Ovary (tissue), 9 donors: Measurements from ENCODE around the gene CCR2. TPM values are rescaled to one million over a fixed set of nuclear protein-coding genes. Genes with fewer than 3 reads are reported as not detected.
"Not testable (repeated sequence)": the region's sequence is repeated elsewhere in the genome, so short reads cannot be mapped to it uniquely, and the experiment has no call there.

Experiments used
- DNase-seq, 5 donors: peaks; one replicate each; pipeline ENCODE4 v3.0.0-alpha.2; 2019 to 2020
- H3K27ac ChIP-seq, 2 donors: fragments of 200-600 bp; one replicate each; pipeline versions ENCODE4 v1.5.1 to v1.8.0; 2019 to 2022
- H3K27me3 ChIP-seq: fragments of 200-600 bp; one replicate; pipeline ENCODE4 v1.8.0; 2022
- H3K36me3 ChIP-seq: fragments of 200-600 bp; sonication (generic); one replicate; pipeline ENCODE4 v1.5.1; 2019
- H3K4me1 ChIP-seq: one replicate; pipeline ENCODE4 v1.8.1; 2013; ENCODE audit warnings: mild to moderate bottlenecking, moderate library complexity; ENCODE audit not compliant: insufficient read depth
- H3K4me3 ChIP-seq: fragments of 200-600 bp; sonication (generic); one replicate; pipeline ENCODE4 v1.5.1; 2017
- H3K9me3 ChIP-seq, 2 donors: fragments of 200-600 bp in 1 of 2; sonication (generic) in 1 of 2; one replicate each; pipeline versions ENCODE4 v1.5.1 to v1.8.1; 2013 to 2019; ENCODE audit warnings: mild to moderate bottlenecking in 1 of 2, moderate library complexity in 1 of 2
- EP300 ChIP-seq: sonication (generic); formaldehyde crosslinking; IDR thresholded peaks from one replicate; pipeline ENCODE4 v1.6.1; 2017; ENCODE audit warnings: antibody characterized with exemption
- POLR2A ChIP-seq: fragments of 450-650 bp; IDR thresholded peaks from one replicate; pipeline ENCODE4 v1.6.1; 2017; ENCODE audit warnings: antibody characterized with exemption, mild to moderate bottlenecking, moderate library complexity
- WGBS, 3 donors: extraction: QIAGEN DNeasy Blood & Tissue Kit in 1 of 3; methylation state at CpG; one replicate each; pipeline versions ENCODE4 v1.1.5 to v1.1.7; 2013 to 2017; 5-methylcytosine and 5-hydroxymethylcytosine counted together
- intact Hi-C, 4 donors: fragments of 100-400 bp; cut with DNase I; formaldehyde crosslinking; loops; one replicate each; pipeline versions ENCODE4 v1.11.0 to v1.15.1; 2022 to 2023
- polyA plus RNA-seq, 2 donors: library from polyadenylated mRNA; stranded (reverse); fragments of 200-250 nt in 1 of 2; fragments of 350-450 nt in 1 of 2; fragmentation: Illumina TruSeq in 1 of 2; extraction: RNeasy Lipid Tissue Mini Kit (QIAGEN cat#74804) in 1 of 2; gene quantifications; one replicate each; pipeline ENCODE4 v1.2.3, GENCODE V29; 2013 to 2014
- total RNA-seq, 7 donors: library from RNA; depleted of rRNA in 2 of 7; stranded (reverse); fragments of >200 nt in 2 of 7; fragmentation: NEBNext Ultra II Directional in 3 of 7; extraction: Animal tissue kit (Norgen Biotek cat#: 25700) in 3 of 7; gene quantifications; one replicate each; pipeline versions ENCODE4 v1.1.0 to v1.2.4, GENCODE V29; 2016 to 2023
- TF ChIP-seq, protein P1 (sequence below), 3 donors: fragments of 450-650 bp in 2 of 3; fragments of 200-600 bp in 1 of 3; IDR thresholded peaks; one replicate each; pipeline versions ENCODE4 v1.5.1 to v1.8.0; 2016 to 2022; ENCODE audit warnings: antibody characterized with exemption in 3 of 3, mild to moderate bottlenecking in 1 of 3
- donor health status: DM: no; HTN: no; CAD: no; lungs with moderate emphysema.
- donor health status: DM: no; HTN: no; CAD: no.
- donor health status: Bipolar disorder and iron deficiency.
- donor health status: DM: yes; HTN: yes; CAD: no.
- donor health status: DM: no; HTN: no; CAD: no.
- donor health status: DM: yes; HTN: yes; CAD: no.

CCR2 gene
- total and polyA plus RNA-seq, 9 donors: 0.34 to 6.0 (median 0.43) TPM

DNA sequence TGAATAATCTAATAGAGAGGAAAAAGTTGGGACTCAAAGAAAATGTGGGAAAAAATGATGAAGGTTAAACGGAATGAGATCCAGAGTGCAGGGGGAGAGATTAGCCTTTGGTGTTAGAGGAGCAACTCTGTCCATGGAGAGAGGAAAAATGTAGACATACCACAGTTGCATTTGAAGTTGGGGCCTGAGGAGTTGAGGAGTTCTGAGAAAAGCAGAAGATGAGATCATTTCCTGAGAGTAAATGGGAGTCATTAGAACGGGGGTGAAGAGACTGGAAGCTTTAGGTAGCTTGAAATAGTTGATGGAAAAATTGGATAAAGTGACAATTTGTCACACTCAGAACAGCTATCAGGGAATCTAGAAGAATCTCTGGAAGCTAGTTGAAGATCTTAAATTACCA lies 45.6 kb downstream of the CCR2 start:
- no peak for TF ChIP-seq EP300
- no peak for TF ChIP-seq POLR2A
- TF ChIP-seq, protein P1, sequence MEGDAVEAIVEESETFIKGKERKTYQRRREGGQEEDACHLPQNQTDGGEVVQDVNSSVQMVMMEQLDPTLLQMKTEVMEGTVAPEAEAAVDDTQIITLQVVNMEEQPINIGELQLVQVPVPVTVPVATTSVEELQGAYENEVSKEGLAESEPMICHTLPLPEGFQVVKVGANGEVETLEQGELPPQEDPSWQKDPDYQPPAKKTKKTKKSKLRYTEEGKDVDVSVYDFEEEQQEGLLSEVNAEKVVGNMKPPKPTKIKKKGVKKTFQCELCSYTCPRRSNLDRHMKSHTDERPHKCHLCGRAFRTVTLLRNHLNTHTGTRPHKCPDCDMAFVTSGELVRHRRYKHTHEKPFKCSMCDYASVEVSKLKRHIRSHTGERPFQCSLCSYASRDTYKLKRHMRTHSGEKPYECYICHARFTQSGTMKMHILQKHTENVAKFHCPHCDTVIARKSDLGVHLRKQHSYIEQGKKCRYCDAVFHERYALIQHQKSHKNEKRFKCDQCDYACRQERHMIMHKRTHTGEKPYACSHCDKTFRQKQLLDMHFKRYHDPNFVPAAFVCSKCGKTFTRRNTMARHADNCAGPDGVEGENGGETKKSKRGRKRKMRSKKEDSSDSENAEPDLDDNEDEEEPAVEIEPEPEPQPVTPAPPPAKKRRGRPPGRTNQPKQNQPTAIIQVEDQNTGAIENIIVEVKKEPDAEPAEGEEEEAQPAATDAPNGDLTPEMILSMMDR (IDR thresholded peaks at IDR 0.05): no peak
- no peaks in the 10 kb centered on the region for H3K4me1 ChIP-seq
- no peak for DNase-seq
- no peak overlapping the region for H3K27ac ChIP-seq
- no peaks in the 10 kb centered on the region for H3K9me3 ChIP-seq
- 67 to 72% (median 70%) methylated on average over 2 of the region's 2 CpGs for WGBS, 3 donors
- intact Hi-C loops: no loop called here
- H3K36me3 ChIP-seq: no peaks in the 10 kb centered on the region
- H3K4me3 ChIP-seq: no peak overlapping the region
- no peaks in the 10 kb centered on the region for H3K27me3 ChIP-seq

DNA sequence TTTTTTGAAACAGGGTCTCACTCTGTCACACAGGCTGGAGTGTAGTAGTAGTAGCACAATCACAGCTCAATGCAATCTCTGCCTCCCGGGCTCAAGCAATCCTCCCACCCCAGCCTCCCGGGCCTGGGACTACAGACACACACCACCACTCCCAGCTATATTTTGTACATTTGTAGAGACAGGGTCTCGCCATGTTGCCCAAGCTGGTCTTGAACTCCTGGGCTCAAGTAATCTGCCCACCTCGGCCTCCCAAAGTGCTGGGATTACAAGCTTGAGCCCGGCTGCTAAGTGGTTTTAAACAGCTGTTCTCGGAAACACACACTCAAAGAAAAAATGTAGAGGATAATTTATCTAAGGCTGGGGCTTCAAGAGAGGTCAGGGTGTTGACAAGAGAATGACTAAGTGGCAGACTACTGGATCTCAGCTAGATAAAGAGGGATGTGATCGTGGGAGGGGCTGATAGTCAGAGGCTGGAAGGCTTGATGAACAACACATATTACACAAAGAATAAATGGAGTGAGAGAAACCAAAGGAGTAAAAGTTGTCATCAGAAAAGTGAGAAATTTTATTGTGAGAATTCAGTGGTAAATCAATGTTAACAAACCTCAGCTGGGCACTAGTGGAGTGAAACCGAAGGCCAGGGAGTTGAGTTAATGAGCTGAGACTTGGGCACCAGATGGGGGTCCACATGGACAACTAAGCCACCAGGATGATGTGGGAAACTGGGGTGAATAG lies 46.3 kb downstream of the CCR2 start:
- Histone ChIP-seq H3K27me3 (no peaks in the 10 kb centered on the region), H3K9me3 (no peaks in the 10 kb centered on the region), H3K4me1 (no peaks in the 10 kb centered on the region), H3K36me3 (no peaks in the 10 kb centered on the region), H3K4me3 (no peak overlapping the region), H3K27ac (no peak overlapping the region)
- intact Hi-C loops: no loop called here
- 32 to 48% (median 41%) methylated on average over 8 of the region's 8 CpGs for WGBS, 3 donors
- no peak for TF ChIP-seq POLR2A
- TF ChIP-seq, protein P1 (IDR thresholded peaks at IDR 0.05): no peak
- no peak for TF ChIP-seq EP300
- no peak for DNase-seq

DNA sequence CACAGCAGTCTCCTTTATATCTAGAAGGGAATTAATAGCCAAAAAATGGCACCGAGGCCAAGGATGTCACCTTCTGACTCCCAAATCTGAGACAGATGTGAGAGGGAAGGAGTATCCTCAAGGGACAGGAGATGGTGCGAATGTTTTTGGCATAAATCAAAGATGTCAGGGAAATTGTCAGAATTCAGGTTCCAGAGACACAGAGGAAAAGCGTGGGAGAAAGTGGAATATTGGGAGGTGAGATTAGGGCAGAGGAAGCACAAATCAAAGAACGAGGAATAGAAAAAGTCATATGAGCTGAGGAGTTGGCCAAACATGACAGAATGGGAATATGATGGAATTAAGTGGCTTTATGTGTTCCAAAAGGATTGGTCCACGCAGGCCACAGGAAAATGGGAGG lies 46.9 kb downstream of the CCR2 start:
- H3K27ac ChIP-seq: no peak overlapping the region
- no peaks in the 10 kb centered on the region for H3K9me3 ChIP-seq
- DNase-seq: no peak
- TF ChIP-seq, protein P1 (IDR thresholded peaks at IDR 0.05): no peak
- TF ChIP-seq POLR2A: no peak
- TF ChIP-seq EP300: no peak
- no peaks in the 10 kb centered on the region for H3K36me3 ChIP-seq
- intact Hi-C loops: no loop called here
- H3K4me1 ChIP-seq: peaks cover 3% of the 10 kb centered on the region
- H3K27me3 ChIP-seq: no peaks in the 10 kb centered on the region
- no peak overlapping the region for H3K4me3 ChIP-seq
- 64 to 69% (median 65%) methylated on average over 5 of the region's 5 CpGs for WGBS, 3 donors

DNA sequence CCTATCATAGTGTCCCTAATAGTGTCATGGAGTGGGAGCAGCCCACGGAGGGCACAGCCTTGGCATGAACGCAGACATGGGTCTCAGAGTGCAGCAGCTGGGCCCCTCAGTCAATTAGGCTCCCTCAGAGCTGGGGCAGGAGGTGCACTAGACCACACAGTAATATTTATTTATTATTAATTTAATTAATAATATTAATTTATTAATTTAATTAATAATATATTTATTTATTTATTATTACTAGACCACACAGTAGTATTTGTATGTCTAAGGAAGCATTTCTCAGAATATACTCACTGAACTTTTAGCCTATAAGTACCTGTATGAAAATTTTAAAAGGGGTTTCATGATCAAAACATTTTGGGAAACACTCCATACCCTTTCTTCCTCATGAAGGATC lies 47.7 kb downstream of the CCR2 start:
- Histone ChIP-seq H3K9me3 (no peaks in the 10 kb centered on the region), H3K27ac (no peak overlapping the region), H3K4me1 (peaks cover 5% of the 10 kb centered on the region), H3K27me3 (no peaks in the 10 kb centered on the region), H3K4me3 (no peak overlapping the region), H3K36me3 (no peaks in the 10 kb centered on the region)
- TF ChIP-seq POLR2A: no peak
- TF ChIP-seq, protein P1 (IDR thresholded peaks at IDR 0.05): no peak
- TF ChIP-seq EP300: no peak
- intact Hi-C loops: no loop called here
- WGBS, 3 donors: 88 to 94% (median 89%) methylated on average over 2 of the region's 2 CpGs
- DNase-seq: no peak

DNA sequence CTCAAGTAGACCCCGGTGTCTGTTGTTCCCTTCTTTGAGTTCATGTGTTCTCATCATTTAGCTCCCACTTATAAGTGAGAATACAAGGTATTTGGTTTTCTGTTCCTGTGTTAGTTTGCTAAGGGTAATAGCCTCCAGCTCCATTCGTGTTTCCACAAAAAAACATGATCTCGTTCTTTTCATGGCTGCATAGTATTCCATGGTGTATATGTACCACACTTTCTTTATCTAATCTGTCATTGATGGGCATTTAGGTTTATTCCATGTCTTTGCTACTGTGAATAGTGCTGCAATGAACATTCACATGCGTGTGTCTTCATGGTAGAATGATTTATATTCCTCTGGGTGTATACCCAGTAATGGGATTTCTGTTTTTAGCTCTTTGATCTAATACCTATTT lies 49.0 kb downstream of the CCR2 start:
- H3K27me3 ChIP-seq, DNase-seq, intact Hi-C loops, H3K36me3 ChIP-seq, H3K4me1 ChIP-seq, H3K4me3 ChIP-seq, H3K27ac ChIP-seq, H3K9me3 ChIP-seq: not testable (repeated sequence)
- 88 to 94% (median 93%) methylated on average over 4 of the region's 4 CpGs for WGBS, 3 donors
